Neural cell (in vitro differentiated cells): ENCODE results near the gene MUS81. TPM values are rescaled to one million over a fixed set of nuclear protein-coding genes. Genes with fewer than 3 reads are reported as not detected.

ENCODE experiments used
- H2AFZ ChIP-seq: fragments of 200-600, 300-800 bp; sonication (generic), shearing (Covaris generic); 2 replicates; pipeline ENCODE4 v1.6.0; 2014; ENCODE audit warnings: low read depth, mild to moderate bottlenecking, antibody characterized with exemption, low read length, moderate library complexity
- H3F3A ChIP-seq: fragments of 200-600 bp; shearing (Covaris generic); 2 replicates; pipeline ENCODE4 v1.6.1; 2016; ENCODE audit warnings: mild to moderate bottlenecking, moderate library complexity, mixed read lengths, antibody characterized with exemption, low read length; ENCODE audit not compliant: insufficient read depth, poor library complexity, severe bottlenecking
- H3K27ac ChIP-seq: fragments of 200-600, 300-800 bp; sonication (generic), shearing (Covaris generic); 2 replicates; pipeline ENCODE4 v1.5.1; 2014; ENCODE audit warnings: mild to moderate bottlenecking, low read length, moderate library complexity
- H3K27me3 ChIP-seq: fragments of 300-800, 200-600 bp; sonication (generic), shearing (Covaris generic); 2 replicates; pipeline ENCODE4 v1.6.0; 2014; ENCODE audit warnings: mild to moderate bottlenecking, low read depth, low read length, moderate library complexity; ENCODE audit not compliant: insufficient read depth
- H3K36me3 ChIP-seq: fragments of 300-800, 200-600 bp; sonication (generic), shearing (Covaris generic); 2 replicates; pipeline ENCODE4 v1.5.1; 2014; ENCODE audit warnings: mild to moderate bottlenecking, antibody characterized with exemption, low read length, moderate library complexity; ENCODE audit not compliant: insufficient read depth
- H3K4me2 ChIP-seq: fragments of 300-800, 200-600 bp; sonication (generic), shearing (Covaris generic); 2 replicates; pipeline ENCODE4 v1.6.0; 2014; ENCODE audit warnings: mild to moderate bottlenecking, low read length
- H3K4me3 ChIP-seq: fragments of 300-800, 200-600 bp; sonication (generic), shearing (Covaris generic); 2 replicates; pipeline ENCODE4 v1.5.1; 2014; ENCODE audit warnings: mild to moderate bottlenecking, low read length, moderate library complexity
- H3K79me2 ChIP-seq: fragments of 200-600 bp; shearing (Covaris generic); replicated peaks from 2 replicates; pipeline ENCODE4 v1.6.0; 2014; ENCODE audit warnings: mild to moderate bottlenecking, low read length, moderate library complexity; ENCODE audit not compliant: insufficient read depth
- H3K9ac ChIP-seq: fragments of 300-800, 200-600 bp; sonication (generic), shearing (Covaris generic); 2 replicates; pipeline ENCODE4 v1.6.1; 2016; ENCODE audit warnings: mild to moderate bottlenecking, low read length, mixed read lengths
- H3K9me2 ChIP-seq: fragments of 200-600 bp; shearing (Covaris generic); 2 replicates; pipeline ENCODE4 v1.6.1; 2016; ENCODE audit warnings: mild to moderate bottlenecking, low read length, mixed read lengths; ENCODE audit not compliant: insufficient read depth
- H3K9me3 ChIP-seq: fragments of 200-600, 300-800 bp; sonication (generic), shearing (Covaris generic); 2 replicates; pipeline ENCODE4 v1.6.1; 2016; ENCODE audit warnings: mild to moderate bottlenecking, mixed run types, low read length, moderate library complexity, mixed read lengths
- H4K20me1 ChIP-seq: fragments of 200-600 bp; shearing (Covaris generic); 2 replicates; pipeline ENCODE4 v1.6.1; 2016; ENCODE audit warnings: mild to moderate bottlenecking, mixed run types; ENCODE audit not compliant: insufficient read depth
- EP300 ChIP-seq: fragments of 450-650 bp; conservative IDR thresholded peaks from 2 replicates; pipeline ENCODE4 v1.6.1; 2014; ENCODE audit warnings: antibody characterized with exemption, mild to moderate bottlenecking, moderate library complexity; ENCODE audit not compliant: poor library complexity, severe bottlenecking
- EZH2 ChIP-seq: fragments of 200-600, 300-800 bp; shearing (Covaris generic), sonication (generic); IDR thresholded peaks from 2 replicates; pipeline ENCODE4 v1.6.1; 2014; ENCODE audit warnings: antibody characterized with exemption, low read length, borderline replicate concordance, mild to moderate bottlenecking; ENCODE audit not compliant: insufficient read depth, poor library complexity, severe bottlenecking
- MXI1 ChIP-seq: fragments of 450-650 bp; conservative IDR thresholded peaks from 2 replicates; pipeline ENCODE4 v1.6.1; 2014; ENCODE audit warnings: antibody characterized with exemption, mild to moderate bottlenecking; ENCODE audit not compliant: poor library complexity, severe bottlenecking
- POLR2AphosphoS5 ChIP-seq: IDR thresholded peaks from 2 replicates; pipeline ENCODE4 v1.6.1; 2012
- RAD21 ChIP-seq: fragments of 450-650 bp; conservative IDR thresholded peaks from 2 replicates; pipeline ENCODE4 v1.6.1; 2014; ENCODE audit warnings: antibody characterized with exemption, mild to moderate bottlenecking, moderate library complexity
- SMC3 ChIP-seq: fragments of 450-650 bp; conservative IDR thresholded peaks from 2 replicates; pipeline ENCODE4 v1.6.1; 2014; ENCODE audit warnings: antibody characterized with exemption, mild to moderate bottlenecking, moderate library complexity; ENCODE audit not compliant: poor library complexity
- TAF1 ChIP-seq: IDR thresholded peaks from 2 replicates; pipeline ENCODE4 v1.6.1; 2012; ENCODE audit warnings: low read depth
- polyA plus RNA-seq: library from polyadenylated mRNA; depleted of rRNA; stranded (reverse); fragments of >200 nt; gene quantifications from 2 replicates; pipeline ENCODE4 v1.2.3, GENCODE V29; 2014
- TF ChIP-seq, protein P1 (sequence below): IDR thresholded peaks from 2 replicates; pipeline ENCODE4 v1.6.1; 2012; ENCODE audit warnings: borderline replicate concordance
- TF ChIP-seq, protein P2 (sequence below): fragments of 450-650 bp; IDR thresholded peaks from 2 replicates; pipeline ENCODE4 v1.5.1; 2014; ENCODE audit warnings: antibody characterized with exemption, mild to moderate bottlenecking, moderate library complexity; ENCODE audit not compliant: poor library complexity, severe bottlenecking

MUS81 gene
- polyA plus RNA-seq, 1 donor from 2014 or later: 183 TPM

DNA sequence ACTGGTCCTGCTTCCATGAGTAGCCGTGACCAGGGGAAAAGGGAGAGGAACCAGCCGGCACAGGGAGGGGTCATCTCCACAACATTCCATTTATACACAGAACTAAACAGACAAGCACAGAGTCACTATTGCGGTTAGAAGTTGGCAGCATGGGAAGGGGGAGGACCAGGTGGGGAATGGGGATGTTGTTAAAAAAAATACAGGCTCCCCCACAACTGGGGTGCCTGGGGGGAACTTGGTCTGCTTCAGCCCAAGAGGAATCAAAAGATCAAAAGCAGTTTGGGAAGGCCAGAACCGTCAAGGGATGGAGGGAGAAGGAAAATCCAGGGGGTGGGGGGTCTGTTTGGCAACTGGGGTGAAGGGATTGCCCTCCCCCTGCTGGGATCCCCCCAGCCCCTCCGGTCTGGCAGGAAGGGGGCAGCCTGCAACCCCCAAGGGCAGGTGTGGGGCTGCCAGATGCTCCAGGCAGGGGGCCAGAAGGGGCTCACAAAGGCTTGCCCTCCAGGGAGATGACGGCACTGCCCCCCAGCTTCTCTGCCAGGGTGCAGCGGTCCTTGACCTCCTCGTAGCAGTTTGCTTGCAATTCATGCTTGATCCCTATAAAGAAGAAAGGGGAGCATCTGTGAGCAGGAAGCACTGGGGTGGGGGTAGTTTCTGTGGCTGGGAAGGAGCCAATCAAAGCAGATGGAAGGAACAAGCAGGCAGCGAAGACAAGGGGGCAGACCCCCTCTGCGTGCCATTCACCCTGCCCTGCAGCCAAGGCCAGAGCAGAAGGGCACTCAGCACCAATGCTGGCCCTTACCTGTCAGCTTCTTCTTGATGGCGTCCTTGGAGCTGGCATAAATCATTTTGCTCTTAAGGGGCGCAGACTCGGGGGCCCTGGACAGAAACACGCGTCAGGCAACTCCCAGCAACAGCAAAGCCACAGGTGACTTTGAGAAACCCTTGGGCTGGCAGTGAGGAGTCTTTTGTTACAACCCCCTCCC lies 5.1 kb upstream of the MUS81 start:
- H3K79me2 ChIP-seq: peaks cover 38% of the 10 kb centered on the region
- no peaks in the 10 kb centered on the region for H3K9me3 ChIP-seq
- no peak overlapping the region for H3K9ac ChIP-seq
- H3K36me3 ChIP-seq: peaks cover 5% of the 10 kb centered on the region
- H2AFZ ChIP-seq: no peak overlapping the region
- H3K4me3 ChIP-seq: peak overlapping the region; percentile 100
- H3F3A ChIP-seq: peaks cover 5% of the 10 kb centered on the region
- H3K27ac ChIP-seq: no peak overlapping the region
- H3K27me3 ChIP-seq: no peaks in the 10 kb centered on the region
- TF ChIP-seq MXI1 (no peak), POLR2AphosphoS5 (peak; percentile 1)
- no peaks in the 10 kb centered on the region for H3K9me2 ChIP-seq
- peak overlapping the region; percentile 90 for H3K4me2 ChIP-seq
- H4K20me1 ChIP-seq: peaks cover 48% of the 10 kb centered on the region

DNA sequence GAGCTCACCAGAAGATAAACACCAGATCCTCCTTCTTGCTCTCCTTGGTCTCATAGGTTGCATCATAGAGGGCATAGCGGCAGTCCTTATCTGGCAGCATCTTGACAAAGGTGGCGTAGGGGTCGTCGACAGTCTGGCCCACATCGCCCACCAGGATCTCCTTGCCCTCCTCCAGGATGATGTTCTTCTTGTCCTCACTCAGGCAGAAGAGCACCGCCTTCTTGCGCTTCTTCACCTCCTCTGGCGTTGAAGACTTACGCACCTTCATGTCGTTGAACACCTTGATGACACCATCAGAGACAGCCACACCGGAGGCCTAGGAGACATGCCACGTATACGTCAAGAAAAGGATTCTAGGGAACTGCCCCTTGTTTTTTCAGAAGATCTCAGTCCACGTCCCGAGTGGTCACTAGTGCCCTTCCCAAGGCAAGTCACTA lies 4.3 kb upstream of the MUS81 start:
- Histone ChIP-seq H4K20me1 (peaks cover 48% of the 10 kb centered on the region), H3K9me3 (no peaks in the 10 kb centered on the region), H3K27ac (no peak overlapping the region)

More for the DNA sequence above, 4.3 kb upstream of the MUS81 start:
- Histone ChIP-seq H3K4me3 (peak overlapping the region; percentile 100), H3K36me3 (peaks cover 5% of the 10 kb centered on the region), H3K79me2 (peaks cover 40% of the 10 kb centered on the region), H3F3A (peaks cover 5% of the 10 kb centered on the region), H3K9ac (peak overlapping the region; percentile 91), H3K4me2 (peak overlapping the region; percentile 90), H2AFZ (no peak overlapping the region), H3K27me3 (no peaks in the 10 kb centered on the region), H3K9me2 (no peaks in the 10 kb centered on the region)
- TF ChIP-seq SMC3 (no peak), TAF1 (no peak), EZH2 (no peak), MXI1 (no peak), EP300 (no peak), POLR2AphosphoS5 (no peak), RAD21 (no peak)
- TF ChIP-seq, protein P1, sequence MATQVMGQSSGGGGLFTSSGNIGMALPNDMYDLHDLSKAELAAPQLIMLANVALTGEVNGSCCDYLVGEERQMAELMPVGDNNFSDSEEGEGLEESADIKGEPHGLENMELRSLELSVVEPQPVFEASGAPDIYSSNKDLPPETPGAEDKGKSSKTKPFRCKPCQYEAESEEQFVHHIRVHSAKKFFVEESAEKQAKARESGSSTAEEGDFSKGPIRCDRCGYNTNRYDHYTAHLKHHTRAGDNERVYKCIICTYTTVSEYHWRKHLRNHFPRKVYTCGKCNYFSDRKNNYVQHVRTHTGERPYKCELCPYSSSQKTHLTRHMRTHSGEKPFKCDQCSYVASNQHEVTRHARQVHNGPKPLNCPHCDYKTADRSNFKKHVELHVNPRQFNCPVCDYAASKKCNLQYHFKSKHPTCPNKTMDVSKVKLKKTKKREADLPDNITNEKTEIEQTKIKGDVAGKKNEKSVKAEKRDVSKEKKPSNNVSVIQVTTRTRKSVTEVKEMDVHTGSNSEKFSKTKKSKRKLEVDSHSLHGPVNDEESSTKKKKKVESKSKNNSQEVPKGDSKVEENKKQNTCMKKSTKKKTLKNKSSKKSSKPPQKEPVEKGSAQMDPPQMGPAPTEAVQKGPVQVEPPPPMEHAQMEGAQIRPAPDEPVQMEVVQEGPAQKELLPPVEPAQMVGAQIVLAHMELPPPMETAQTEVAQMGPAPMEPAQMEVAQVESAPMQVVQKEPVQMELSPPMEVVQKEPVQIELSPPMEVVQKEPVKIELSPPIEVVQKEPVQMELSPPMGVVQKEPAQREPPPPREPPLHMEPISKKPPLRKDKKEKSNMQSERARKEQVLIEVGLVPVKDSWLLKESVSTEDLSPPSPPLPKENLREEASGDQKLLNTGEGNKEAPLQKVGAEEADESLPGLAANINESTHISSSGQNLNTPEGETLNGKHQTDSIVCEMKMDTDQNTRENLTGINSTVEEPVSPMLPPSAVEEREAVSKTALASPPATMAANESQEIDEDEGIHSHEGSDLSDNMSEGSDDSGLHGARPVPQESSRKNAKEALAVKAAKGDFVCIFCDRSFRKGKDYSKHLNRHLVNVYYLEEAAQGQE: no peak
- TF ChIP-seq, protein P2, sequence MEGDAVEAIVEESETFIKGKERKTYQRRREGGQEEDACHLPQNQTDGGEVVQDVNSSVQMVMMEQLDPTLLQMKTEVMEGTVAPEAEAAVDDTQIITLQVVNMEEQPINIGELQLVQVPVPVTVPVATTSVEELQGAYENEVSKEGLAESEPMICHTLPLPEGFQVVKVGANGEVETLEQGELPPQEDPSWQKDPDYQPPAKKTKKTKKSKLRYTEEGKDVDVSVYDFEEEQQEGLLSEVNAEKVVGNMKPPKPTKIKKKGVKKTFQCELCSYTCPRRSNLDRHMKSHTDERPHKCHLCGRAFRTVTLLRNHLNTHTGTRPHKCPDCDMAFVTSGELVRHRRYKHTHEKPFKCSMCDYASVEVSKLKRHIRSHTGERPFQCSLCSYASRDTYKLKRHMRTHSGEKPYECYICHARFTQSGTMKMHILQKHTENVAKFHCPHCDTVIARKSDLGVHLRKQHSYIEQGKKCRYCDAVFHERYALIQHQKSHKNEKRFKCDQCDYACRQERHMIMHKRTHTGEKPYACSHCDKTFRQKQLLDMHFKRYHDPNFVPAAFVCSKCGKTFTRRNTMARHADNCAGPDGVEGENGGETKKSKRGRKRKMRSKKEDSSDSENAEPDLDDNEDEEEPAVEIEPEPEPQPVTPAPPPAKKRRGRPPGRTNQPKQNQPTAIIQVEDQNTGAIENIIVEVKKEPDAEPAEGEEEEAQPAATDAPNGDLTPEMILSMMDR: no peak
